K562 (cell line): ENCODE results near the gene MYO1E. TPM values are rescaled to one million over a fixed set of nuclear protein-coding genes. Genes with fewer than 3 reads are reported as not detected.

ENCODE experiments used
- CHAMP1 ChIP-seq: fragments of 450-650 bp; IDR thresholded peaks from 2 replicates; pipeline ENCODE4 v1.6.1; 2016; ENCODE audit warnings: mild to moderate bottlenecking
- CHD2 ChIP-seq: IDR thresholded peaks from 2 replicates; pipeline ENCODE4 v1.6.1; 2011; ENCODE audit warnings: low read depth, low read length
- FOS ChIP-seq: IDR thresholded peaks from 3 replicates; pipeline ENCODE4 v1.6.1; 2011; ENCODE audit not compliant: insufficient read length; ENCODE audit errors: extremely low read depth
- GABPA ChIP-seq: fragments of 200-800 bp; sonication (Bioruptor generic); conservative IDR thresholded peaks from 2 replicates; pipeline ENCODE4 v1.6.1; 2016; ENCODE audit warnings: low read depth, missing genetic modification characterization, missing compliant biosample characterization
- KDM1A ChIP-seq, 2 experiments: fragments of 450-650 bp; IDR thresholded peaks; 2 replicates each; pipeline ENCODE4 v1.6.1; 2016; ENCODE audit warnings: mild to moderate bottlenecking in 2 of 2
- KLF10 ChIP-seq: fragments of 250-450 bp; sonication (Bioruptor Pico); IDR thresholded peaks from 2 replicates; pipeline ENCODE4 v1.6.1; 2021; ENCODE audit warnings: matching md5 sums
- MAX ChIP-seq: sonication (generic); formaldehyde crosslinking; IDR thresholded peaks from 2 replicates; pipeline ENCODE4 v1.9.0; 2022; ENCODE audit warnings: mild to moderate bottlenecking, missing genetic modification reagents
- MAZ ChIP-seq, 2 experiments: fragments of 450-650 bp in 1 of 2; sonication (generic) in 1 of 2; formaldehyde crosslinking; IDR thresholded peaks in 1 of 2; conservative IDR thresholded peaks in 1 of 2; 2 replicates each; pipeline versions ENCODE4 v1.4.0 to v1.5.0; 2020; ENCODE audit warnings: mild to moderate bottlenecking in 1 of 2, missing genetic modification reagents in 1 of 2
- MBD2 ChIP-seq: sonication (generic); IDR thresholded peaks from 2 replicates; pipeline ENCODE4 v1.6.1; 2016; ENCODE audit warnings: low read depth, borderline replicate concordance
- NRF1 ChIP-seq, 2 experiments: fragments of 450-650 bp; IDR thresholded peaks in 1 of 2; conservative IDR thresholded peaks in 1 of 2; 2 replicates each; pipeline ENCODE4 v1.6.1; 2014; ENCODE audit warnings: mild to moderate bottlenecking in 2 of 2
- PBX2 ChIP-seq, 2 experiments: IDR thresholded peaks in 1 of 2; conservative IDR thresholded peaks in 1 of 2; 2 replicates each; pipeline ENCODE4 v1.6.1; 2016; ENCODE audit warnings: low read depth in 2 of 2, mild to moderate bottlenecking in 1 of 2, missing compliant biosample characterization in 1 of 2, missing genetic modification characterization in 1 of 2, moderate library complexity in 1 of 2
- PHB2 ChIP-seq: fragments of 450-650 bp; IDR thresholded peaks from 2 replicates; pipeline ENCODE4 v1.6.1; 2017; ENCODE audit warnings: low read depth
- PHF20 ChIP-seq: fragments of 450-650 bp; IDR thresholded peaks from 2 replicates; pipeline ENCODE4 v1.6.1; 2018; ENCODE audit not compliant: partially characterized antibody
- POLR2AphosphoS5 ChIP-seq: IDR thresholded peaks from 2 replicates; pipeline ENCODE4 v1.6.1; 2011; ENCODE audit warnings: mild to moderate bottlenecking, low read depth, low read length, moderate library complexity; ENCODE audit not compliant: control insufficient read depth, insufficient read depth
- RB1 ChIP-seq: fragments of 450-650 bp; IDR thresholded peaks from 2 replicates; pipeline ENCODE4 v1.6.1; 2017; ENCODE audit warnings: low read depth, mild to moderate bottlenecking
- RBFOX2 ChIP-seq: fragments of 200-400 bp; formaldehyde crosslinking; IDR thresholded peaks from 2 replicates; pipeline ENCODE4 v1.6.1; 2017; ENCODE audit warnings: low read depth, mild to moderate bottlenecking, low read length, moderate library complexity
- SMAD1 ChIP-seq: fragments of 150-350 bp; IDR thresholded peaks from 2 replicates; pipeline ENCODE4 v1.6.1; 2014; ENCODE audit warnings: low read length, low read depth; ENCODE audit not compliant: partially characterized antibody
- SMARCA4 ChIP-seq: fragments of 450-650 bp; IDR thresholded peaks from 2 replicates; pipeline ENCODE4 v1.6.1; 2016
- SMARCE1 ChIP-seq: fragments of 450-650 bp; IDR thresholded peaks from 2 replicates; pipeline ENCODE4 v1.7.1; 2016; ENCODE audit warnings: mild to moderate bottlenecking
- SOX6 ChIP-seq: fragments of 450-650 bp; IDR thresholded peaks from 2 replicates; pipeline ENCODE4 v1.6.1; 2014; ENCODE audit warnings: mild to moderate bottlenecking
- TAF7 ChIP-seq: fragments of 450-650 bp; IDR thresholded peaks from 2 replicates; pipeline ENCODE4 v1.6.1; 2016; ENCODE audit warnings: missing genetic modification characterization, missing compliant biosample characterization
- ZNF140 ChIP-seq: fragments of 250-450 bp; sonication (Bioruptor Pico); IDR thresholded peaks from 2 replicates; pipeline ENCODE4 v1.8.0; 2021; ENCODE audit warnings: moderate library complexity, mild to moderate bottlenecking, inconsistent platforms
- ZNF316 ChIP-seq: fragments of 450-650 bp; IDR thresholded peaks from 2 replicates; pipeline ENCODE4 v1.6.1; 2016
- ZNF766 ChIP-seq: fragments of 200-800 bp; sonication (Bioruptor generic); conservative IDR thresholded peaks from 2 replicates; pipeline ENCODE4 v1.6.1; 2016; ENCODE audit warnings: missing genetic modification characterization, missing compliant biosample characterization
- polyA plus RNA-seq, 8 experiments: library from polyadenylated mRNA; depleted of rRNA in 4 of 8; stranded (reverse) in 5 of 8; unstranded in 3 of 8; fragments of >200 nt; fragmentation: Nextera tagmentation in 2 of 8; fragmentation: Illumina TruSeq in 1 of 8; extraction: Ambion mirVana in 2 of 8; extraction: Trizol in 1 of 8; gene quantifications; 2 replicates each; pipeline versions ENCODE4 v1.2.1 to v1.2.3, GENCODE V29; 2011 to 2014; ENCODE audit warnings: inconsistent platforms in 1 of 8, missing spikeins in 1 of 8
- total RNA-seq, 7 experiments: library from RNA; depleted of rRNA in 6 of 7; stranded (reverse); fragments of >200 nt in 6 of 7; fragmentation: Illumina TruSeq in 2 of 7; extraction: Trizol in 2 of 7; gene quantifications; 2 replicates each; pipeline versions ENCODE4 v1.2.1 to v1.2.3, GENCODE V29; 2011 to 2021; ENCODE audit warnings: low replicate concordance in 1 of 7

MYO1E gene
- total and polyA plus RNA-seq, 9 of the 15 experiments (the other 6 are each of a cell fraction or from before 2014, with no cell fraction given) = under 0.01 to 0.44 (median 0.01) TPM; not detected in 6

GRCh38 chr15:59104912-59105732 is 267.5 kb downstream of the MYO1E start, which contains the start of gene CCNB2 (continued):
- TF ChIP-seq CHAMP1 = peak; percentile 66; the same call in 1 of the 2 replicates
- TF ChIP-seq MAX (CRISPR knock-in tag) = peak; percentile 8; the same call in 1 of the 2 replicates
- peak; percentile 57 for TF ChIP-seq SMAD1
- no peak for TF ChIP-seq PHB2
- no peak for TF ChIP-seq ZNF140 (CRISPR knock-in tag)
- TF ChIP-seq SMARCE1 = peak; percentile 27; the same call in 1 of the 2 replicates
- TF ChIP-seq SOX6 = no peak
- no peak for TF ChIP-seq TAF7 (tag)
- TF ChIP-seq GABPA (tag) = peak; percentile 39; the same call in 1 of the 2 replicates
- TF ChIP-seq ZNF316 = 0 out of 2 replicates have a peak, but pooled peaks have one; percentile 31
- TF ChIP-seq NRF1 (conservative IDR thresholded peaks at IDR 0.05 in 1 of 2, IDR thresholded peaks at IDR 0.05 in 1 of 2) = peak; percentile 85 to 86
- peak; percentile 98 for TF ChIP-seq RBFOX2
- TF ChIP-seq POLR2AphosphoS5 = peak; percentile 76
- TF ChIP-seq MAZ (CRISPR knock-in tag; conservative IDR thresholded peaks at IDR 0.05 in 1 of 2, IDR thresholded peaks at IDR 0.05 in 1 of 2) = peak; percentile 49 to 77; a peak in 3 of 4 replicates
- TF ChIP-seq ZNF766 (CRISPR knock-in tag) = 0 out of 2 replicates have a peak, but pooled peaks have one; percentile 11
- TF ChIP-seq PBX2 (CRISPR knock-in tag; IDR thresholded peaks at IDR 0.05; ENCODE audit: low read depth) = no peak
- peak; percentile 77 for TF ChIP-seq PBX2 (tag; conservative IDR thresholded peaks at IDR 0.05; ENCODE audit: low read depth)
- TF ChIP-seq SMARCA4 = peak; percentile 10; the same call in 1 of the 2 replicates
- TF ChIP-seq FOS = peak; percentile 93
- TF ChIP-seq RB1 = peak; percentile 38; the same call in 1 of the 2 replicates
- TF ChIP-seq KDM1A (IDR thresholded peaks at IDR 0.05) = no peak
- peak; percentile 91 for TF ChIP-seq MBD2
- TF ChIP-seq CHD2 = peak; percentile 60
- TF ChIP-seq PHF20 = peak; percentile 44
- no peak for TF ChIP-seq KLF10 (CRISPR knock-in tag)
